Right ventricle myocardium inferior (tissue), 1 donor: ENCODE data around the gene OXNAD1. TPM values are rescaled to one million over a fixed set of nuclear protein-coding genes. Genes with fewer than 3 reads are reported as not detected.
A peak's percentile ranks its signal among the peaks of the same experiment; 100 is the strongest.

Source experiments
- ATAC-seq: fragments of 200-7000 bp; cut with Tn5 transposase; one replicate; pipeline ENCODE4 v1.9.1; 2020; ENCODE audit warnings: mild to moderate bottlenecking, moderate library complexity
- DNase-seq: peaks from one replicate; pipeline ENCODE4 v3.0.0; 2021; ENCODE audit errors: missing footprints
- intact Hi-C: fragments of 100-400 bp; cut with DNase I; formaldehyde crosslinking; loops from one replicate; pipeline ENCODE4 v1.11.0; 2022
- total RNA-seq: library from RNA; stranded (reverse); fragmentation: NEBNext Ultra II Directional; extraction: Animal tissue kit (Norgen Biotek cat#: 25700); gene quantifications from one replicate; pipeline ENCODE4 v1.2.1, GENCODE V29; 2021
- donor health status: DM: no; HTN: yes; CAD: no; lungs with severe emphysema.

Gene OXNAD1
- total RNA-seq, 1 donor from 2014 or later, result 17.2 TPM

GRCh38 chr3:16335772-16336645, 71.0 kb downstream of the OXNAD1 start:
- ATAC-seq (no peak), DNase-seq (no peak)
- intact Hi-C loops, result no loop called here

GRCh38 chr3:16336825-16337224, 71.8 kb downstream of the OXNAD1 start:
- no peak for ATAC-seq
- intact Hi-C loops, result no loop called here
- no peak for DNase-seq

GRCh38 chr3:16337856-16338540, 73.0 kb downstream of the OXNAD1 start:
- peak; percentile 29 for ATAC-seq
- no peak for DNase-seq
- intact Hi-C loops, result no loop called here

GRCh38 chr3:16338999-16339398, 74.0 kb downstream of the OXNAD1 start:
- intact Hi-C loops, result no loop called here
- ATAC-seq (peak; percentile 56), DNase-seq (no peak)

- intact Hi-C loops, result no loop called here
- DNase-seq (no peak), ATAC-seq (no peak)
These were observed 78.1 kb downstream of the OXNAD1 start for GRCh38 chr3:16343101-16343500.

- no peak for DNase-seq
- intact Hi-C loops, result no loop called here
- no peak for ATAC-seq
These were observed 81.5 kb downstream of the OXNAD1 start for GRCh38 chr3:16346413-16347081.

- intact Hi-C loops, result no loop called here
- ATAC-seq, result no peak
- no peak for DNase-seq
These were observed 82.5 kb downstream of the OXNAD1 start for GRCh38 chr3:16347548-16347947.

- no peak for ATAC-seq
- intact Hi-C loops, result no loop called here
- no peak for DNase-seq
These were observed 85.1 kb downstream of the OXNAD1 start for GRCh38 chr3:16349986-16350596.

GRCh38 chr3:16350597-16351318, 85.7 kb downstream of the OXNAD1 start:
- ATAC-seq (no peak), DNase-seq (no peak)
- intact Hi-C loops, result no loop called here

- ATAC-seq (no peak), DNase-seq (no peak)
- intact Hi-C loops, result no loop called here
These were observed 87.4 kb downstream of the OXNAD1 start for GRCh38 chr3:16352428-16352827.

- intact Hi-C loops, result no loop called here
- DNase-seq (no peak), ATAC-seq (no peak)
These were observed 89.3 kb downstream of the OXNAD1 start for GRCh38 chr3:16354291-16354690.

Other genes with a start within 250 kb of the OXNAD1 start
- gene GALNT15, start 90.5 kb upstream of the OXNAD1 start, total RNA-seq, result 5.8 TPM
- gene DPH3, start 269 bp upstream of the OXNAD1 start, total RNA-seq, result 20.5 TPM
- gene RFTN1, start 248.5 kb downstream of the OXNAD1 start, total RNA-seq, result 26.8 TPM